Smooth muscle cell (in vitro differentiated cells): ENCODE results near the gene KLF7. TPM values are rescaled to one million over a fixed set of nuclear protein-coding genes. Genes with fewer than 3 reads are reported as not detected.

Source experiments
- DNase-seq: peaks from one replicate; lab custom pipeline; 2025; ENCODE audit not compliant: unreplicated experiment; lab: John Stamatoyannopoulos, UW
- H2AFZ ChIP-seq: fragments of 200-600 bp; sonication (generic); 2 replicates; pipeline ENCODE4 v1.6.0; 2016; ENCODE audit warnings: antibody characterized with exemption, low read depth, mild to moderate bottlenecking
- H3F3A ChIP-seq: fragments of 200-600 bp; sonication (generic); 2 replicates; pipeline ENCODE4 v1.6.0; 2017; ENCODE audit warnings: antibody characterized with exemption, low read depth
- H3K27ac ChIP-seq: fragments of 200-600 bp; sonication (generic); 2 replicates; pipeline ENCODE4 v1.5.1; 2016; ENCODE audit warnings: low read depth, mild to moderate bottlenecking
- H3K27me3 ChIP-seq: fragments of 200-600 bp; sonication (generic); 2 replicates; pipeline ENCODE4 v1.6.1; 2016; ENCODE audit warnings: low read depth, mild to moderate bottlenecking
- H3K36me3 ChIP-seq: fragments of 200-600 bp; sonication (generic); 2 replicates; pipeline ENCODE4 v1.5.1; 2016; ENCODE audit warnings: low read depth
- H3K4me1 ChIP-seq: fragments of 200-600 bp; sonication (generic); 2 replicates; pipeline ENCODE4 v1.5.1; 2016; ENCODE audit warnings: low read depth
- H3K4me2 ChIP-seq: fragments of 200-600 bp; sonication (generic); 2 replicates; pipeline ENCODE4 v1.6.0; 2016; ENCODE audit warnings: mild to moderate bottlenecking
- H3K4me3 ChIP-seq: fragments of 200-600 bp; sonication (generic); 2 replicates; pipeline ENCODE4 v1.5.1; 2016; ENCODE audit warnings: mild to moderate bottlenecking
- H3K79me2 ChIP-seq: fragments of 200-600 bp; sonication (generic); 2 replicates; pipeline ENCODE4 v1.6.0; 2016; ENCODE audit warnings: low read depth, mild to moderate bottlenecking
- H3K9ac ChIP-seq: fragments of 200-600 bp; sonication (generic); 2 replicates; pipeline ENCODE4 v1.6.0; 2016; ENCODE audit warnings: low read depth
- H3K9me3 ChIP-seq: fragments of 200-600 bp; sonication (generic); replicated peaks from 2 replicates; pipeline ENCODE4 v1.5.1; 2016; ENCODE audit warnings: low read depth
- H4K20me1 ChIP-seq: fragments of 200-600 bp; sonication (generic); 2 replicates; pipeline ENCODE4 v1.6.0; 2016; ENCODE audit warnings: low read depth
- WGBS: methylation state at CpG from one replicate; pipeline ENCODE4 v1.1.7; 2016; ENCODE audit warnings: low lambda C conversion rate; 5-methylcytosine and 5-hydroxymethylcytosine counted together
- polyA plus RNA-seq: library from polyadenylated mRNA; unstranded; fragments of >200 nt; fragmentation: Nextera tagmentation; extraction: Ambion mirVana; gene quantifications from 2 replicates; pipeline ENCODE4 v1.2.1, GENCODE V29; 2016
- total RNA-seq: library from RNA; depleted of rRNA; stranded (reverse); fragments of >200 nt; gene quantifications from 2 replicates; pipeline ENCODE4 v1.2.3, GENCODE V29; 2014
- TF ChIP-seq, protein P1 (sequence below): fragments of 200-600 bp; sonication (generic); IDR thresholded peaks from 2 replicates; pipeline ENCODE4 v1.5.1; 2017; ENCODE audit warnings: borderline replicate concordance, mild to moderate bottlenecking, antibody characterized with exemption; ENCODE audit not compliant: insufficient read depth, poor library complexity, severe bottlenecking

The KLF7 gene
- total and polyA plus RNA-seq, 2 experiments from 2014 or later, result 12.7 to 27.6 TPM

DNA sequence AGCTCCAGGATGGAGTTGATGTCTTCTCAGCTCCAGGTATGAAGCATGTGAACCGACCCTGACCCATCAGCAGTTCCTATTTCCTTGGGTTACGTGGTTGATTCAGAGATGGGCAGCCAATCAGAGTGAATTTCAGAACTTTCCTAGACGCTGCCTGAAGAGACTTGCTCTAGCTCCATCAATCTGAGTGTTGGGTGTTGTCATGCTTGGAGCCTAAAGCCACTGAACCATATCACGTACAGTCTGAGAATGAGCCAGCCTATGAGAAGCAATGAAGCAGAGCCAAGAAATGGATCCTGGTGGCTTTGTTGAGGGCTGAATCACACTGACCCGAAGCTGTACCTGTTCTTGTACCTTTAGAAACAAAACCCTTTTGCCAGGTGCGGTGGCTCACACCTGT is 19.6 kb upstream of the KLF7 start:
- H4K20me1 ChIP-seq, result no peaks in the 10 kb centered on the region
- H3K9ac ChIP-seq, result no peak overlapping the region
- H3K27me3 ChIP-seq, result no peaks in the 10 kb centered on the region
- TF ChIP-seq, protein P1, sequence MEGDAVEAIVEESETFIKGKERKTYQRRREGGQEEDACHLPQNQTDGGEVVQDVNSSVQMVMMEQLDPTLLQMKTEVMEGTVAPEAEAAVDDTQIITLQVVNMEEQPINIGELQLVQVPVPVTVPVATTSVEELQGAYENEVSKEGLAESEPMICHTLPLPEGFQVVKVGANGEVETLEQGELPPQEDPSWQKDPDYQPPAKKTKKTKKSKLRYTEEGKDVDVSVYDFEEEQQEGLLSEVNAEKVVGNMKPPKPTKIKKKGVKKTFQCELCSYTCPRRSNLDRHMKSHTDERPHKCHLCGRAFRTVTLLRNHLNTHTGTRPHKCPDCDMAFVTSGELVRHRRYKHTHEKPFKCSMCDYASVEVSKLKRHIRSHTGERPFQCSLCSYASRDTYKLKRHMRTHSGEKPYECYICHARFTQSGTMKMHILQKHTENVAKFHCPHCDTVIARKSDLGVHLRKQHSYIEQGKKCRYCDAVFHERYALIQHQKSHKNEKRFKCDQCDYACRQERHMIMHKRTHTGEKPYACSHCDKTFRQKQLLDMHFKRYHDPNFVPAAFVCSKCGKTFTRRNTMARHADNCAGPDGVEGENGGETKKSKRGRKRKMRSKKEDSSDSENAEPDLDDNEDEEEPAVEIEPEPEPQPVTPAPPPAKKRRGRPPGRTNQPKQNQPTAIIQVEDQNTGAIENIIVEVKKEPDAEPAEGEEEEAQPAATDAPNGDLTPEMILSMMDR, result no peak
- H3K79me2 ChIP-seq, result no peaks in the 10 kb centered on the region
- no peaks in the 10 kb centered on the region for H3F3A ChIP-seq
- no peaks in the 10 kb centered on the region for H3K36me3 ChIP-seq
- H3K4me3 ChIP-seq, result no peak overlapping the region
- H2AFZ ChIP-seq, result no peak overlapping the region
- no peaks in the 10 kb centered on the region for H3K4me1 ChIP-seq
- no peak for DNase-seq
- no peaks in the 10 kb centered on the region for H3K9me3 ChIP-seq
- no peak overlapping the region for H3K4me2 ChIP-seq
- WGBS, result 98% methylated on average over 6 of the region's 6 CpGs
- no peak overlapping the region for H3K27ac ChIP-seq

DNA sequence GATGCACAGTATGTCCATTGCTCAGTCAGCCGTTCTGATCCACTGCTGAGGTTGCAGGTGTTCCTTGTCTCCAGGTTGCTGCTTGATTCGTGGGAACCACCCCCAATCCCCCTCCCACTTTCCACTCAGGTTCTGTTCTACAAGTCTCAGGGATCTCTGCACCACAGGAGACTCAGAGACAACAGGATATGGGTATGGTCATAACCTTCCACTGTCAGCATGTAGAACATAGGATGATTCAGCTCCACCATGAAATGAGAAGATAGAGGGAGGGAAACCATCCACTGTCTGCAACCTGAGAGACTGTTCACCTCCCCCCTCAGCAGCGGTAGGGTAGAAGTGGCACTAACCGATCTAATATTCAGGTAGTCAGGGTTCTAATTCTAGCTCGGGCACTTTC is 19.0 kb upstream of the KLF7 start:
- Histone ChIP-seq H3K4me3 (no peak overlapping the region), H3K4me2 (no peak overlapping the region), H2AFZ (no peak overlapping the region), H3K79me2 (no peaks in the 10 kb centered on the region), H3K27me3 (no peaks in the 10 kb centered on the region), H3K36me3 (no peaks in the 10 kb centered on the region), H3K9me3 (no peaks in the 10 kb centered on the region), H3K4me1 (no peaks in the 10 kb centered on the region), H4K20me1 (no peaks in the 10 kb centered on the region), H3F3A (no peaks in the 10 kb centered on the region), H3K27ac (no peak overlapping the region), H3K9ac (no peak overlapping the region)
- no peak for DNase-seq
- 91% methylated on average over 5 of the region's 5 CpGs for WGBS
- TF ChIP-seq, protein P1, result no peak

DNA sequence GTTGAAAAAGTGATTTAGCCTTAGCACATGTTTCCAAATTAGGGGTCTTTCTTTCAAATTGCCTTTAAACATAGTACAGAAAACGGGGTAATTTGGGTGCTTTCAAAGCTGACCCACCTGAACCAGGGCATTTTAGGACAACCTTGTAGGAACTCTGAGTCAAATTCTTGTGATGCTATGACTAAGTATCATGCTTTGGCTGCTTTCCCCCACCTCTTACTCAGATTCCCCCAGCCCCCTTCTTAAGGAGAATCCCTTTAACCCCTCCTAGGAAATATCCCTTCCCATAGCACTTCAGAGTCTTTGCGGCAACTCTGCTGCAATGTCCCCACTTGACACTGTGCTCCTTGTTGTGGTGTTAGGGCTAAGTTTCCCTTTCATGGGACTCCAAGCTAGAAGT is 18.6 kb upstream of the KLF7 start:
- no peak overlapping the region for H3K4me2 ChIP-seq
- H3K27ac ChIP-seq, result no peak overlapping the region
- no peaks in the 10 kb centered on the region for H4K20me1 ChIP-seq
- H3K9ac ChIP-seq, result no peak overlapping the region
- no peaks in the 10 kb centered on the region for H3K4me1 ChIP-seq
- DNase-seq, result no peak
- WGBS, result 87% methylated on average over 2 of the region's 2 CpGs
- no peaks in the 10 kb centered on the region for H3F3A ChIP-seq
- H2AFZ ChIP-seq, result no peak overlapping the region
- TF ChIP-seq, protein P1, result no peak
- H3K36me3 ChIP-seq, result no peaks in the 10 kb centered on the region
- no peaks in the 10 kb centered on the region for H3K9me3 ChIP-seq
- no peaks in the 10 kb centered on the region for H3K79me2 ChIP-seq
- no peaks in the 10 kb centered on the region for H3K27me3 ChIP-seq
- H3K4me3 ChIP-seq, result no peak overlapping the region

DNA sequence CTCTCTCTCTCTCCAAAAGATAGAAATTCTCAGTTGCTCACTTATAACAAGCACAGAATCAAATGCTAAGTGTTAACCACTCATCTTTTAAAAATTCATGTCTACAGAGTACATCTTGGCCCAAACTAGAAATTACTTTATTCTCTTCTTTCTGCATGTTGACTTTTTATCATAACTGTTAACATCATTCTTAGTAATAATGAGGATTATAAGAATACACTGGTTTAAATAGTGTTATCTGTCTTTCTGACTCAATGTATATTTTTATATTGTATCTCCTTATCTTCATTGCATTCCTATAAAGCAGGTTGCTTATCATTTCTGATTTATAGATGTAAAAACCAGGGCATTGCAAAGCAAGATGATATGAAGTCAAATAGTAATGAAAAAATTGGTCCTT is 17.8 kb upstream of the KLF7 start:
- Histone ChIP-seq H3F3A (no peaks in the 10 kb centered on the region), H3K9me3 (no peaks in the 10 kb centered on the region), H3K27ac (no peak overlapping the region), H2AFZ (no peak overlapping the region), H3K9ac (no peak overlapping the region), H3K4me1 (no peaks in the 10 kb centered on the region), H4K20me1 (no peaks in the 10 kb centered on the region), H3K27me3 (no peaks in the 10 kb centered on the region), H3K36me3 (no peaks in the 10 kb centered on the region), H3K4me2 (no peak overlapping the region), H3K79me2 (no peaks in the 10 kb centered on the region), H3K4me3 (no peak overlapping the region)
- DNase-seq, result no peak
- TF ChIP-seq, protein P1, result no peak
